ENCODE measurements around the gene STAT5A. TPM values are rescaled to one million over a fixed set of nuclear protein-coding genes. Genes with fewer than 3 reads are reported as not detected.

Gene STAT5A
- total RNA-seq, 1 experiment from 2014 or later, result 6.4 TPM

GRCh38 chr17:42312285-42313130, 24.2 kb downstream of the STAT5A start:
- no peak overlapping the region for H2BK5ac ChIP-seq (ENCODE audit: insufficient read length, low read length)
- H3K23ac ChIP-seq (ENCODE audit: insufficient read length, low read depth, low read length), result no peak overlapping the region
- peaks cover 7% of the 10 kb centered on the region for H3K27me3 Mint-ChIP-seq (ENCODE audit: low read depth)
- no peaks in the 10 kb centered on the region for H3K23me2 ChIP-seq (ENCODE audit: insufficient read length, low read depth, low read length, poor library complexity, severe bottlenecking)
- no peak overlapping the region for H2BK15ac ChIP-seq (ENCODE audit: low read depth, low read length)
- H2AFZ ChIP-seq (ENCODE audit: low read length), result no peak overlapping the region
- no peak overlapping the region for H3K18ac ChIP-seq (ENCODE audit: insufficient read length, low read depth, low read length)
- no peaks in the 10 kb centered on the region for H3K27me3 ChIP-seq (ENCODE audit: insufficient read depth, low read length)
- H4K91ac ChIP-seq (ENCODE audit: insufficient read length, low read depth, low read length), result no peak overlapping the region
- H4K20me1 ChIP-seq (ENCODE audit: control insufficient read depth, insufficient read depth, insufficient read length), result no peaks in the 10 kb centered on the region
- H2BK120ac ChIP-seq (ENCODE audit: low read depth, low read length, poor library complexity, severe bottlenecking), result no peak overlapping the region
- H3K4me1 Mint-ChIP-seq, result peaks cover 38 to 41% of the 10 kb centered on the region in 2 experiments
- no peak overlapping the region for H2BK12ac ChIP-seq (ENCODE audit: insufficient read length, low read depth, low read length)
- no peaks in the 10 kb centered on the region for H3K79me1 ChIP-seq (ENCODE audit: insufficient read depth, low read depth, low read length, poor library complexity, severe bottlenecking)
- no peaks in the 10 kb centered on the region for H3K79me2 ChIP-seq (ENCODE audit: insufficient read depth, low read length)
- peak; percentile 71 for TF ChIP-seq CTCF (conservative IDR thresholded peaks at IDR 0.05)
- H3K4me2 ChIP-seq (ENCODE audit: insufficient read depth, insufficient read length, low read length), result peak overlapping the region; percentile 17
- peak; percentile 96 for DNase-seq
- H4K8ac ChIP-seq (replicated peaks; ENCODE audit: insufficient read length, low read depth, low read length), result no peak overlapping the region
- no peak overlapping the region for H3K9ac ChIP-seq (ENCODE audit: extremely low read depth, insufficient read length, low read length)
- peaks cover 2% of the 10 kb centered on the region; the same call in 1 of the 2 replicates for H3K4me1 ChIP-seq (ENCODE audit: insufficient read depth, low read length)
- peak overlapping the region; percentile 29 to 51; a peak in 2 of 5 replicates for H3K4me3 Mint-ChIP-seq
- no peak overlapping the region for H2BK20ac ChIP-seq (ENCODE audit: low read depth, low read length, poor library complexity, severe bottlenecking)
- H3K9me3 Mint-ChIP-seq, result no peaks in the 10 kb centered on the region
- H3K9me3 ChIP-seq (ENCODE audit: control insufficient read depth, low read depth, low read length), result no peaks in the 10 kb centered on the region
- H4K5ac ChIP-seq (ENCODE audit: insufficient read length, low read depth, low read length), result no peak overlapping the region
- H3K36me3 Mint-ChIP-seq (ENCODE audit: insufficient read depth in 1 of 3, low read depth in 3 of 3), result peaks cover 20 to 41% (median 26%) of the 10 kb centered on the region in 3 experiments
- no peak overlapping the region for H3K27ac ChIP-seq (ENCODE audit: insufficient read length, low read depth, low read length)
- no CpG with 5 or more reads among the region's 54 CpGs for WGBS (ENCODE audit: extremely low coverage, insufficient read length, low lambda C conversion rate)
- H3K4ac ChIP-seq (ENCODE audit: low read depth, low read length), result no peak overlapping the region
- H3T11ph ChIP-seq (ENCODE audit: low read length), result no peak overlapping the region
- H3K14ac ChIP-seq (ENCODE audit: insufficient read depth, low read length), result no peak overlapping the region
- no peak overlapping the region for H2AK5ac ChIP-seq (ENCODE audit: insufficient read length, low read length)
- H3K56ac ChIP-seq (ENCODE audit: insufficient read length, low read depth, low read length), result no peak overlapping the region
- no peak overlapping the region; a peak in 1 of 7 replicates for H3K27ac Mint-ChIP-seq
